Progenitor cell of endocrine pancreas (in vitro differentiated cells): ENCODE data around the gene HNF4A. TPM values are rescaled to one million over a fixed set of nuclear protein-coding genes. Genes with fewer than 3 reads are reported as not detected.

ENCODE experiments used
- DNase-seq: peaks from one replicate; pipeline ENCODE4 v3.0.0; 2021; ENCODE audit warnings: low spot score; ENCODE audit not compliant: unreplicated experiment
- H3K27ac Mint-ChIP-seq: 2 replicates; pipeline ENCODE4 v1.8.0; 2021; ENCODE audit warnings: mild to moderate bottlenecking, moderate library complexity, mixed read lengths
- H3K27me3 Mint-ChIP-seq: 2 replicates; pipeline ENCODE4 v1.8.0; 2021; ENCODE audit warnings: mixed read lengths
- H3K36me3 Mint-ChIP-seq: 2 replicates; pipeline ENCODE4 v1.8.0; 2022; ENCODE audit warnings: mixed read lengths; ENCODE audit not compliant: insufficient read depth
- H3K4me1 Mint-ChIP-seq: 2 replicates; pipeline ENCODE4 v1.8.0; 2021; ENCODE audit warnings: low read depth, mixed read lengths
- H3K4me3 Mint-ChIP-seq: 2 replicates; pipeline ENCODE4 v1.8.0; 2021; ENCODE audit warnings: low read depth, mild to moderate bottlenecking, moderate library complexity, mixed read lengths
- H3K9me3 Mint-ChIP-seq: 2 replicates; pipeline ENCODE4 v1.8.0; 2021; ENCODE audit warnings: low read depth, mixed read lengths
- total RNA-seq: library from RNA; stranded (reverse); gene quantifications from 2 replicates; pipeline ENCODE4 v1.2.1, GENCODE V29; 2021
- TF ChIP-seq, protein P1 (sequence below): fragments of 200-600 bp; sonication (generic); IDR thresholded peaks from one replicate; pipeline ENCODE4 v1.5.0; 2021; ENCODE audit warnings: antibody characterized with exemption, mild to moderate bottlenecking; ENCODE audit not compliant: unreplicated experiment

HNF4A gene
- total RNA-seq, 1 donor from 2014 or later, result 72.9 TPM

DNA sequence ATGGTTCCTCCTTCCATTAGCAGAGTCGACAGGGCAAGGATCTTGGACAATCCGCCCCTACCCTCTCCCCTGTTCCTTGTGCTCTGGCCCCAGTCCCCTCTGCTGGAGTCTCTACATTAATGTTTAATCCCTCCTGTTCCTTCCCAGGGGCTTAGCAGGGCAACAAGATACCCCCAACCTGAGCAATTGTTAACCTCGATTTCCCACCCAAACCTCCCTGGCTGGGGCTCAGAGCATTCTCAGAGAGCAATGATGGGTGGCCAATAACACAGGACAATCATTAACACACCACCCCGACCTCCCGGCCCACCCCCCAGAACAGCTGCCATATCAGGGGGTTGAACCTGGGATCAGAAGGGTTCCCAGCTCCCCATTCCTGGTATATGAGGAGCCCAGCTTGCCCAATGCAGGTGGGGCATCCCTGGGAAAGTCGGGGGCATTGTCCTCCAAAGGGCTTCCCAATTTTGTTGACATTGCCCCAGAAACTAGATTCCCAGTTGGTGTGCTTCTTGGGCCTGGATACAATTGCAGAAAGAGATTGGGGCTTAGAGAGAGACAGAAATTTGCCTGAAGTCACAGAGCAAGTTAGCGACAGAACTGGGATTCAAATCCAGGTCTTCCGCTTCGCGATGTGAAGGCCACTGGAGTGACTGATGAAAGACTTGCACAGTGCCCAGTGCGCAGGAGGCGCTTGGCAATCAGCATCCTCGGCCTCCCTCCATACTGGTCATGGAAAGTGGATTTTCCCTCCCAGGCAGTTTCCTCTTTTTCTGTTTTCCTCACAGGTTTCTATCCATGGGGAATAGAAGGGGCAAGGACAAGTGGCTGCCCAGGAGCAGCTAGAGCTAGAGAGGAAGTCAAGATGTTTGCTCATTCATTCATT, 60.6 kb downstream of the HNF4A start:
- no peak overlapping the region for H3K27ac Mint-ChIP-seq
- DNase-seq, result no peak
- TF ChIP-seq, protein P1, sequence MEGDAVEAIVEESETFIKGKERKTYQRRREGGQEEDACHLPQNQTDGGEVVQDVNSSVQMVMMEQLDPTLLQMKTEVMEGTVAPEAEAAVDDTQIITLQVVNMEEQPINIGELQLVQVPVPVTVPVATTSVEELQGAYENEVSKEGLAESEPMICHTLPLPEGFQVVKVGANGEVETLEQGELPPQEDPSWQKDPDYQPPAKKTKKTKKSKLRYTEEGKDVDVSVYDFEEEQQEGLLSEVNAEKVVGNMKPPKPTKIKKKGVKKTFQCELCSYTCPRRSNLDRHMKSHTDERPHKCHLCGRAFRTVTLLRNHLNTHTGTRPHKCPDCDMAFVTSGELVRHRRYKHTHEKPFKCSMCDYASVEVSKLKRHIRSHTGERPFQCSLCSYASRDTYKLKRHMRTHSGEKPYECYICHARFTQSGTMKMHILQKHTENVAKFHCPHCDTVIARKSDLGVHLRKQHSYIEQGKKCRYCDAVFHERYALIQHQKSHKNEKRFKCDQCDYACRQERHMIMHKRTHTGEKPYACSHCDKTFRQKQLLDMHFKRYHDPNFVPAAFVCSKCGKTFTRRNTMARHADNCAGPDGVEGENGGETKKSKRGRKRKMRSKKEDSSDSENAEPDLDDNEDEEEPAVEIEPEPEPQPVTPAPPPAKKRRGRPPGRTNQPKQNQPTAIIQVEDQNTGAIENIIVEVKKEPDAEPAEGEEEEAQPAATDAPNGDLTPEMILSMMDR, result no peak
- H3K27me3 Mint-ChIP-seq, result peaks cover 7% of the 10 kb centered on the region
- peaks cover 26% of the 10 kb centered on the region for H3K36me3 Mint-ChIP-seq
- H3K4me3 Mint-ChIP-seq, result no peak overlapping the region
- H3K4me1 Mint-ChIP-seq, result peaks cover 10% of the 10 kb centered on the region
- no peaks in the 10 kb centered on the region for H3K9me3 Mint-ChIP-seq

DNA sequence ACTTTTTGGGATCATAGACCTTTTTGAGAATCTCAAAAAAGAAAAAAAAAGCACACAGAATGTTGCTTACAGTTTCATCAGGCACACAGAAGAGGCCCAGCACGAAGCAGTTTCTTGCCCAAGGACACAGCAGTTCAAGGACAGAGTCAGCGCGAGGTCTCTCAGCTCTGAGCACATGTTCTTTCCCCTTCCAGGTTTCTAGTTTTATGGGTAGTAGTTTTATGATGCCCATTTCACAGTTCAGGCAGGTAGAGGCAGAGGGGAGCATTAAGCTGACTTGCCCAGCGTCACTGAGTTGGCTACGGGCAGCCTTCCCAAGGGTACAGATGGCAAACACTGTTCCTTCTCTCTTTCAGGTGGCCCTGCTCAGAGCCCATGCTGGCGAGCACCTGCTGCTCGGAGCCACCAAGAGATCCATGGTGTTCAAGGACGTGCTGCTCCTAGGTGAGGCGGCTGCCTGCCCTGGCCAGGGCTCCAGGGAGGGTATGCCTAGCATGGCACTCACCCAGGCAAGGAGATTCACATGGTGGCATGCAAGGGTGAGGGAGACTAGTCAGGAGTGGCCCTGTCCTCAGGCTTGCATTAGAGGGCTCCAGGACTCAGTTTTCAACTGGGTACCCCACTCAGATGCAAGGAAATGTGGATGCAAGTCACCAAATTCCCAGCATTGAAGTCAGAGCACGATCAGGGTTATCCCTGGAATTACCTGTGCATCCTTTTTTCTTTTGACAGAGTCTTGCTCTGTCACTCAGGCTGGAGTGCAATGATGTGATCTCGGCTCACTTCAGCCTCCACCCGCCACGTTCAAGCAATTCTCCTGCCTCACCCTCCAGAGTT, 62.8 kb downstream of the HNF4A start:
- peaks cover 26% of the 10 kb centered on the region for H3K36me3 Mint-ChIP-seq
- TF ChIP-seq, protein P1, result no peak
- no peaks in the 10 kb centered on the region for H3K27me3 Mint-ChIP-seq
- no peaks in the 10 kb centered on the region for H3K9me3 Mint-ChIP-seq
- no peak for DNase-seq
- no peak overlapping the region for H3K27ac Mint-ChIP-seq
- H3K4me1 Mint-ChIP-seq, result no peaks in the 10 kb centered on the region
- no peak overlapping the region for H3K4me3 Mint-ChIP-seq

DNA sequence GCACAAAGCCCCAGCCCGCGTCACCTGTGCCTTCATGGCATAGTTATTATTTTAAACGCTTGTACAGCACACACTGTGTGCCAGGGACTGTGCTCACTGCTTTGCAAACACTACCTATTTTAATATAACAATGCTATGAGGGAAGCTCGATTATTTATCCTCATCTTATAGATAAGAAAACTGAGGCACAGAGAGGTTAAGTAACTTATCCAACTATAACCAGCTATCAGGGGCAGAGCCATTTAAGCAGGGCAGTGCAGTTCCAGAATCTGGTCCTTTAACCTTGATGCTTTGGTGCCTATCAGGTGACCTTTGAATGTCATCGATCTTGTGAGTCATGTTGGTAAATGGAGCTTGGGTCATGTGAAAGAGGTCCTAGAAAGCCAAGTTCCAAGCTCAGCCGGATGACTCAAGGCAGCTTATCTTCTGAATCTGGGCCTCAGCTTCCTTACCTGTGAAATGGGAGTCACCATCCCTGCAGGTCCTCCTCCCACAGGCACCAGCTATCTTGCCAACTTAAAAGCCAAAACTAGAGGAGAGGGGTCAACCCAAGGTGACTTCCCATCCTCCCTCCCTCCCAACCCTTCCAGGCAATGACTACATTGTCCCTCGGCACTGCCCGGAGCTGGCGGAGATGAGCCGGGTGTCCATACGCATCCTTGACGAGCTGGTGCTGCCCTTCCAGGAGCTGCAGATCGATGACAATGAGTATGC, 63.8 kb downstream of the HNF4A start:
- peaks cover 28% of the 10 kb centered on the region for H3K36me3 Mint-ChIP-seq
- H3K9me3 Mint-ChIP-seq, result no peaks in the 10 kb centered on the region

DNA sequence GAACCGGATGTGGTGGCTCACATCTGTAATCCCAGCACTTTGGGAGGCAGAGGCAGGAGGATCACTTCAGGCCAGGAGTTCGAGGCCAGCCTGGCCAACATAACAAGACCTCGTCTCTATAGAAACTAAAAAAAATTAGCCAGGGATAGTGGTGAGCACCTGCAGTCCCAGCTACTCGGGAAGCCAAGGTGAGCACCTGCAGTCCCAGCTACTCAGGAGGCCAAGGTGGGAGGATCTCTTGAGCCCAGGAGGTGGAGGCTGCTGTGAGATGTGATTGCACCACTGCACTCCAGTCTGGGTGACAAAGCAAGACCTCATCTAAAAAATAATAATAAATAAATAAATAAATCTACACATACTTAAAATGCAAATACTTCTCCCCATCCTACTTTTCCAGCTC, 65.0 kb downstream of the HNF4A start:
- no peak overlapping the region for H3K4me3 Mint-ChIP-seq
- peaks cover 22% of the 10 kb centered on the region for H3K36me3 Mint-ChIP-seq
- no peak overlapping the region for H3K27ac Mint-ChIP-seq
- no peaks in the 10 kb centered on the region for H3K27me3 Mint-ChIP-seq
- TF ChIP-seq, protein P1, result no peak
- DNase-seq, result no peak
- no peaks in the 10 kb centered on the region for H3K9me3 Mint-ChIP-seq
- H3K4me1 Mint-ChIP-seq, result no peaks in the 10 kb centered on the region

More for the DNA sequence above, 63.8 kb downstream of the HNF4A start:
- no peaks in the 10 kb centered on the region for H3K4me1 Mint-ChIP-seq
- no peak overlapping the region for H3K4me3 Mint-ChIP-seq
- H3K27me3 Mint-ChIP-seq, result no peaks in the 10 kb centered on the region
- no peak overlapping the region for H3K27ac Mint-ChIP-seq
- no peak for DNase-seq
- TF ChIP-seq, protein P1, result no peak

DNA sequence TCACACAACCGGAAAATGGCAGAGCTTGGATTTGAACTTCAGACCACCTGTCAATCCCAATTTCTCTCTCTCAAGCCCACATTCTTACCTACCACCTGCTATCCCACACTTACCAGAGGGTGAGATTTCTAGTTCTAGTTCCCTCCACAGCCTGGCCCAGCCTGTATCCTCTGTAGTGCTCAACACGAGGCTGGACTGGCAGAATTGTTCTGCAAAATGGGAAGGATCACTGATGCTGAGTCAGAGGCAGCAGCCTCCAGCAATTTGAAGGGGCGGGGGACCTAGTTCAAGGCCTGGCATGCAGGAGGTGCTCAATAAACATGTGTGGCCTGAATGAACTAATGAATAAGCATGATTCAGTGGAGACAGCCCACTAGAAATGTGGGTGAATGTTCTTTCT, 66.6 kb downstream of the HNF4A start:
- TF ChIP-seq, protein P1, result no peak
- no peak for DNase-seq
- Mint-ChIP-seq H3K4me1 (no peaks in the 10 kb centered on the region), H3K9me3 (no peaks in the 10 kb centered on the region), H3K27me3 (no peaks in the 10 kb centered on the region), H3K27ac (no peak overlapping the region), H3K36me3 (peaks cover 20% of the 10 kb centered on the region), H3K4me3 (no peak overlapping the region)
